Loucy (cell line): Measurements from ENCODE around the gene LRRC25.

ENCODE experiments used
- H2AFZ ChIP-seq: fragments of 200-600 bp; sonication (generic); 2 replicates; pipeline ENCODE4 v1.6.0; 2016; ENCODE audit warnings: antibody characterized with exemption, mild to moderate bottlenecking, low read length, moderate library complexity
- H3F3A ChIP-seq: fragments of 200-600 bp; 2 replicates; pipeline ENCODE4 v1.6.0; 2016; ENCODE audit warnings: antibody characterized with exemption, low read depth, mild to moderate bottlenecking
- H3K27me3 ChIP-seq: fragments of 200-600 bp; sonication (generic); 2 replicates; pipeline ENCODE4 v1.6.1; 2014; ENCODE audit warnings: low read length, mild to moderate bottlenecking; ENCODE audit not compliant: insufficient read depth, poor library complexity, severe bottlenecking
- H3K36me3 ChIP-seq: fragments of 200-600 bp; sonication (generic); 2 replicates; pipeline ENCODE4 v1.6.1; 2016; ENCODE audit warnings: low read length; ENCODE audit not compliant: insufficient read depth
- H3K4me1 ChIP-seq: fragments of 200-600 bp; sonication (generic); 2 replicates; pipeline ENCODE4 v1.5.1; 2014; ENCODE audit warnings: low read length, mild to moderate bottlenecking; ENCODE audit not compliant: insufficient read depth, poor library complexity, severe bottlenecking
- H3K4me2 ChIP-seq: fragments of 200-600 bp; sonication (generic); 2 replicates; pipeline ENCODE4 v1.6.0; 2014; ENCODE audit warnings: antibody characterized with exemption, low read length, low read depth, mild to moderate bottlenecking; ENCODE audit not compliant: poor library complexity, severe bottlenecking
- H3K4me3 ChIP-seq: fragments of 200-600 bp; sonication (generic); 2 replicates; pipeline ENCODE4 v1.5.1; 2014; ENCODE audit warnings: low read length, mild to moderate bottlenecking, mixed read lengths; ENCODE audit not compliant: poor library complexity, severe bottlenecking
- H3K79me2 ChIP-seq: fragments of 200-600 bp; sonication (generic); 2 replicates; pipeline ENCODE4 v1.6.1; 2014; ENCODE audit warnings: low read length; ENCODE audit not compliant: insufficient read depth
- H3K9ac ChIP-seq: fragments of 200-600 bp; sonication (generic); 2 replicates; pipeline ENCODE4 v1.6.0; 2014; ENCODE audit warnings: mild to moderate bottlenecking, low read depth, low read length, moderate library complexity; ENCODE audit not compliant: poor library complexity, severe bottlenecking
- H3K9me2 ChIP-seq: fragments of 200-600 bp; sonication (generic); replicated peaks from 2 replicates; pipeline ENCODE4 v1.6.1; 2016; ENCODE audit warnings: low read depth, low read length, mixed read lengths
- H3K9me3 ChIP-seq: fragments of 200-600 bp; sonication (generic); 2 replicates; pipeline ENCODE4 v1.6.1; 2014; ENCODE audit warnings: mild to moderate bottlenecking, antibody characterized with exemption, low read length, low read depth; ENCODE audit not compliant: insufficient read depth
- H4K20me1 ChIP-seq: fragments of 200-600 bp; sonication (generic); 2 replicates; pipeline ENCODE4 v1.6.0; 2014; ENCODE audit warnings: antibody characterized with exemption, low read length, mild to moderate bottlenecking; ENCODE audit not compliant: insufficient read depth, poor library complexity, severe bottlenecking
- EZH2phosphoT487 ChIP-seq: fragments of 200-600 bp; IDR thresholded peaks from 2 replicates; pipeline ENCODE4 v1.6.1; 2018; ENCODE audit warnings: antibody characterized with exemption, mild to moderate bottlenecking, moderate library complexity, borderline replicate concordance
- TF ChIP-seq, protein P1 (sequence below): fragments of 200-600 bp; sonication (generic); conservative IDR thresholded peaks from 2 replicates; pipeline ENCODE4 v1.5.1; 2014; ENCODE audit warnings: mild to moderate bottlenecking, antibody characterized with exemption, low read length

LRRC25 gene

DNA sequence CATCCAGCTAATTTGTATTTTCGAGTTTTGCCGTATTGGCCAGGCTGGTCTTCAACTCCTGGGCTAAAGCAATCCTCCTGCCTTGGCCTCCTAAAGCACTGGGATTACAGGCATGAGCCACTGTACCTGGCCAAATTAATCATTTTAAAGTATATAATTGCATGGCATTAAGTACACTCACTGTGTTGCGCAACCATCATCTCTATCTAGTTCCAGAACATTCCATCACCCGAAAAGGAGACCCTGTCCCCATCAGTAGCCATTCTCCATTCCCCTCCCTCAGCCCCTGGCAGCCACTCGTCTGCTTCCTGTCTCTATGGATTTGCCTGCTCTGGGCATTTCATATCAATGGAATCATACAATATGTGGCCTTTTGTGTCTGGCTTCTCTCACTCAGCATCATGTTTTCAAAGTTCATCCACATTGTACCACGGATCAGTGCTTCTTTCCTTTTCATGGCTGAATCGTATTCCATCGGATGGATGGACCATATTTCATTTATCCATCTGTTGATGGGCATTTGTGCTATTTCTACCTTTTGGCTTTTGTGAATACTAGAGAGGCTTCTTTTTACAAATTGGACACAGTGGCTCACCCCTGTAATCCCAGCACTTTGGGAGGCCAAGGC lies 43.9 kb downstream of the LRRC25 start:
- Histone ChIP-seq H3K27me3 (no peaks in the 10 kb centered on the region), H3K4me3 (no peak overlapping the region), H3K9me3 (no peaks in the 10 kb centered on the region), H3K79me2 (no peaks in the 10 kb centered on the region; the same call in 1 of the 2 replicates), H3K4me2 (no peak overlapping the region), H4K20me1 (no peaks in the 10 kb centered on the region), H2AFZ (no peak overlapping the region), H3K36me3 (peaks cover 27% of the 10 kb centered on the region; the same call in 1 of the 2 replicates), H3K4me1 (no peaks in the 10 kb centered on the region), H3F3A (no peaks in the 10 kb centered on the region), H3K9ac (no peak overlapping the region), H3K9me2 (no peaks in the 10 kb centered on the region)
- TF ChIP-seq, protein P1, sequence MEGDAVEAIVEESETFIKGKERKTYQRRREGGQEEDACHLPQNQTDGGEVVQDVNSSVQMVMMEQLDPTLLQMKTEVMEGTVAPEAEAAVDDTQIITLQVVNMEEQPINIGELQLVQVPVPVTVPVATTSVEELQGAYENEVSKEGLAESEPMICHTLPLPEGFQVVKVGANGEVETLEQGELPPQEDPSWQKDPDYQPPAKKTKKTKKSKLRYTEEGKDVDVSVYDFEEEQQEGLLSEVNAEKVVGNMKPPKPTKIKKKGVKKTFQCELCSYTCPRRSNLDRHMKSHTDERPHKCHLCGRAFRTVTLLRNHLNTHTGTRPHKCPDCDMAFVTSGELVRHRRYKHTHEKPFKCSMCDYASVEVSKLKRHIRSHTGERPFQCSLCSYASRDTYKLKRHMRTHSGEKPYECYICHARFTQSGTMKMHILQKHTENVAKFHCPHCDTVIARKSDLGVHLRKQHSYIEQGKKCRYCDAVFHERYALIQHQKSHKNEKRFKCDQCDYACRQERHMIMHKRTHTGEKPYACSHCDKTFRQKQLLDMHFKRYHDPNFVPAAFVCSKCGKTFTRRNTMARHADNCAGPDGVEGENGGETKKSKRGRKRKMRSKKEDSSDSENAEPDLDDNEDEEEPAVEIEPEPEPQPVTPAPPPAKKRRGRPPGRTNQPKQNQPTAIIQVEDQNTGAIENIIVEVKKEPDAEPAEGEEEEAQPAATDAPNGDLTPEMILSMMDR = no peak
- TF ChIP-seq EZH2phosphoT487 = no peak

DNA sequence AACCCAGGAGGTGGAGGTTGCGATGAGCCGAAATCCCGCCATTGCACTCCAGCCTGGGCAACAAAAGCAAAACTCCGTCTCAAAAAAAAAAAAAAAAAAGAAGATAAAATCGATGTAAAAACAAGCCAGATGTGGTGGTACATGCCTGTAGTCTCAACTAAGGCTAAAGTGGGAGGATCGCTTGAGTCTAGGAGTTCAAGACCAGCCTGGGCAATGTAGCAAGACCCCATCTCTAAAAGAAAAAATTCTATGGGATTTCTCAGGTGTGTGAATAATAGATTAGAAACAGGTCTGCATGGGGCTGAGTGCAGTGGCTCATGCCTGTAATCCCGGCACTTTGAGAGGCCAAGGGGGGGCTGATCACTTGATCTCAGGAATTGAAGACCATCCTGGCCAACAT lies 45.9 kb downstream of the LRRC25 start:
- no peak for TF ChIP-seq EZH2phosphoT487
- TF ChIP-seq, protein P1 = no peak
- Histone ChIP-seq H2AFZ (no peak overlapping the region), H3K79me2 (no peaks in the 10 kb centered on the region; the same call in 1 of the 2 replicates), H3K4me3 (no peak overlapping the region), H3K9ac (no peak overlapping the region), H4K20me1 (no peaks in the 10 kb centered on the region), H3K9me2 (no peaks in the 10 kb centered on the region), H3K36me3 (peaks cover 8% of the 10 kb centered on the region; the same call in 1 of the 2 replicates), H3F3A (no peaks in the 10 kb centered on the region), H3K27me3 (no peaks in the 10 kb centered on the region), H3K9me3 (no peaks in the 10 kb centered on the region), H3K4me1 (no peaks in the 10 kb centered on the region), H3K4me2 (no peak overlapping the region)

DNA sequence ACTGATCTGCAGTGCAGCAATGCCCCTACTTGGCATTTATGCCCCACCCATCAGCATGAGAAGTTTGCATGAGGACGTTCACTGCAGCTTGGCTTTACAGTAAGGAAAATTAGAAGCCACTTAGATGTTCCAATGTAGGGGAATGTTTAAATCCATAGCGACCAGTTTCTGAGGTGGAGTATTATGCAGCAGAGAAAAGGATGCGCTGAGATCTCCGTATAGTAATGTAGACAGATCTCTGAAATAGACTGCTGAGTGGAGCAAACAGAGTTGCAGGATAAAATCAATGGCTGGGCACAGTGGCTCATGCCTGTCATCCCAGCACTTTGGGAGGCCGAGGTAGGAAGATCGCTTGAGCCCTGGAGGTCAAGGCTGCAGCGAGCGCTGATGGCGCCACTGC lies 46.9 kb downstream of the LRRC25 start:
- Histone ChIP-seq H3K27me3 (no peaks in the 10 kb centered on the region), H3K9me3 (no peaks in the 10 kb centered on the region), H3K9ac (no peak overlapping the region), H2AFZ (no peak overlapping the region), H4K20me1 (no peaks in the 10 kb centered on the region), H3K79me2 (no peaks in the 10 kb centered on the region; the same call in 1 of the 2 replicates), H3K9me2 (no peaks in the 10 kb centered on the region), H3K4me2 (no peak overlapping the region), H3F3A (no peaks in the 10 kb centered on the region), H3K4me3 (no peak overlapping the region), H3K4me1 (no peaks in the 10 kb centered on the region), H3K36me3 (peaks cover under 1% of the 10 kb centered on the region; the same call in 1 of the 2 replicates)
- TF ChIP-seq EZH2phosphoT487 = no peak
- TF ChIP-seq, protein P1 = no peak
